BLaER1 (cell line): Measurements from ENCODE around the gene WWOX.

Experiments used
- H3K27ac ChIP-seq: shearing (Covaris generic); formaldehyde crosslinking; 2 replicates; pipeline ENCODE4 v1.8.1; 2022
- H3K27me3 ChIP-seq: shearing (Covaris generic); formaldehyde crosslinking; 2 replicates; pipeline ENCODE4 v1.8.1; 2022
- H3K36me3 ChIP-seq: shearing (Covaris generic); formaldehyde crosslinking; 2 replicates; pipeline ENCODE4 v1.8.1; 2022
- H3K4me1 ChIP-seq: shearing (Covaris generic); formaldehyde crosslinking; 2 replicates; pipeline ENCODE4 v1.8.1; 2022
- H3K4me2 ChIP-seq: shearing (Covaris generic); formaldehyde crosslinking; 2 replicates; pipeline ENCODE4 v1.8.1; 2022
- H3K4me3 ChIP-seq: shearing (Covaris generic); formaldehyde crosslinking; 2 replicates; pipeline ENCODE4 v1.8.1; 2022
- H3K9ac ChIP-seq: shearing (Covaris generic); formaldehyde crosslinking; 2 replicates; pipeline ENCODE4 v1.8.1; 2022
- H3K9me3 ChIP-seq: shearing (Covaris generic); formaldehyde crosslinking; 2 replicates; pipeline ENCODE4 v1.8.1; 2022
- H4K20me1 ChIP-seq: shearing (Covaris generic); formaldehyde crosslinking; 2 replicates; pipeline ENCODE4 v1.8.1; 2022
- Cebpa-rat ChIP-seq: shearing (Covaris generic); IDR thresholded peaks from 2 replicates; pipeline ENCODE4 v1.8.1; 2022

The WWOX gene

GRCh38 chr16:78216166-78216745 is 116.8 kb downstream of the WWOX start:
- H3K4me1 ChIP-seq: no peaks in the 10 kb centered on the region
- H3K27ac ChIP-seq: no peak overlapping the region
- TF ChIP-seq Cebpa-rat: no peak
- H3K36me3 ChIP-seq: no peaks in the 10 kb centered on the region
- H3K9ac ChIP-seq: no peak overlapping the region
- no peaks in the 10 kb centered on the region for H3K9me3 ChIP-seq
- no peaks in the 10 kb centered on the region for H4K20me1 ChIP-seq
- no peak overlapping the region for H3K4me2 ChIP-seq
- H3K4me3 ChIP-seq: no peak overlapping the region
- no peaks in the 10 kb centered on the region for H3K27me3 ChIP-seq

DNA sequence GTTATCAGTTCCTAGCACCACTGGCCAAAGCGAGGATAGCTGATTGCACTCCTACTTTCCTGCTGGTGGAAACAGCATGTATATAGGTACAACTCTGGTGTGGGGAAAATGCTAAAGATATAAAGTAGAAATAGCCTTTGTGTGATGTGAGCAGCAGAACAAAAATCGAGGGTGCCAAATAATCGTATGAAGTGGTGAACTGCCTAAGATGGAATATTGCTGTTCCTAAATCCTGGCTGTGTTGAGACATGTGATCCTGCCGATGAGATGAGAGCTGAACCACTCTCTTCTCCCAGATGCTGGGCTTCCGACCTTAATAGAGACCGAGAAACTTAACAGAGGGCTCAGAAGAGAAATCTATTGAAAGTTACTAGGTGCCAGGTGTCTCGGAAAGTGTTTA is 117.8 kb downstream of the WWOX start:
- Histone ChIP-seq H4K20me1 (no peaks in the 10 kb centered on the region), H3K27ac (no peak overlapping the region), H3K4me2 (no peak overlapping the region), H3K9ac (no peak overlapping the region), H3K9me3 (no peaks in the 10 kb centered on the region), H3K27me3 (no peaks in the 10 kb centered on the region), H3K4me3 (no peak overlapping the region), H3K36me3 (no peaks in the 10 kb centered on the region), H3K4me1 (no peaks in the 10 kb centered on the region)
- no peak for TF ChIP-seq Cebpa-rat

GRCh38 chr16:78218279-78218678 is 118.8 kb downstream of the WWOX start:
- no peaks in the 10 kb centered on the region for H3K36me3 ChIP-seq
- H3K27me3 ChIP-seq: no peaks in the 10 kb centered on the region
- no peak overlapping the region for H3K27ac ChIP-seq
- no peak overlapping the region for H3K4me3 ChIP-seq
- no peaks in the 10 kb centered on the region for H3K9me3 ChIP-seq
- no peaks in the 10 kb centered on the region for H4K20me1 ChIP-seq
- no peak overlapping the region for H3K9ac ChIP-seq
- H3K4me2 ChIP-seq: no peak overlapping the region
- H3K4me1 ChIP-seq: no peaks in the 10 kb centered on the region
- TF ChIP-seq Cebpa-rat: no peak

GRCh38 chr16:78218856-78219651 is 119.6 kb downstream of the WWOX start:
- Histone ChIP-seq H4K20me1 (no peaks in the 10 kb centered on the region), H3K4me2 (no peak overlapping the region), H3K27me3 (no peaks in the 10 kb centered on the region), H3K4me1 (no peaks in the 10 kb centered on the region), H3K9ac (no peak overlapping the region), H3K9me3 (no peaks in the 10 kb centered on the region), H3K27ac (no peak overlapping the region), H3K4me3 (no peak overlapping the region), H3K36me3 (no peaks in the 10 kb centered on the region)
- no peak for TF ChIP-seq Cebpa-rat

- no peaks in the 10 kb centered on the region for H3K4me1 ChIP-seq
- H3K36me3 ChIP-seq: no peaks in the 10 kb centered on the region
- no peaks in the 10 kb centered on the region for H3K27me3 ChIP-seq
- no peak overlapping the region for H3K9ac ChIP-seq
- H3K9me3 ChIP-seq: no peaks in the 10 kb centered on the region
- no peak overlapping the region for H3K4me2 ChIP-seq
- no peak overlapping the region for H3K27ac ChIP-seq
- no peak overlapping the region for H3K4me3 ChIP-seq
- no peaks in the 10 kb centered on the region for H4K20me1 ChIP-seq
- TF ChIP-seq Cebpa-rat: no peak
These were observed 121.1 kb downstream of the WWOX start for GRCh38 chr16:78220571-78220970.

- Histone ChIP-seq H3K4me2 (no peak overlapping the region), H4K20me1 (no peaks in the 10 kb centered on the region), H3K36me3 (no peaks in the 10 kb centered on the region), H3K4me1 (no peaks in the 10 kb centered on the region), H3K27ac (no peak overlapping the region), H3K9ac (no peak overlapping the region), H3K9me3 (no peaks in the 10 kb centered on the region), H3K27me3 (no peaks in the 10 kb centered on the region), H3K4me3 (no peak overlapping the region)
- no peak for TF ChIP-seq Cebpa-rat
These were observed 122.4 kb downstream of the WWOX start for GRCh38 chr16:78221892-78222291.

- no peak overlapping the region for H3K27ac ChIP-seq
- TF ChIP-seq Cebpa-rat: no peak
These were observed 124.9 kb downstream of the WWOX start for GRCh38 chr16:78224342-78224741.

GRCh38 chr16:78225919-78226318 is 126.5 kb downstream of the WWOX start:
- Histone ChIP-seq H3K4me3 (no peak overlapping the region), H4K20me1 (no peaks in the 10 kb centered on the region), H3K9ac (no peak overlapping the region), H3K4me2 (no peak overlapping the region), H3K27ac (no peak overlapping the region), H3K4me1 (peaks cover 5% of the 10 kb centered on the region; the same call in 1 of the 2 replicates), H3K36me3 (no peaks in the 10 kb centered on the region), H3K27me3 (no peaks in the 10 kb centered on the region), H3K9me3 (no peaks in the 10 kb centered on the region)
- TF ChIP-seq Cebpa-rat: no peak

More at GRCh38 chr16:78224342-78224741, 124.9 kb downstream of the WWOX start:
- no peaks in the 10 kb centered on the region for H3K27me3 ChIP-seq
- H3K9ac ChIP-seq: no peak overlapping the region
- peaks cover 5% of the 10 kb centered on the region; the same call in 1 of the 2 replicates for H3K4me1 ChIP-seq
- H3K4me3 ChIP-seq: no peak overlapping the region
- H3K9me3 ChIP-seq: no peaks in the 10 kb centered on the region
- no peak overlapping the region for H3K4me2 ChIP-seq
- no peaks in the 10 kb centered on the region for H4K20me1 ChIP-seq
- H3K36me3 ChIP-seq: no peaks in the 10 kb centered on the region

- no peak overlapping the region for H3K27ac ChIP-seq
- no peak overlapping the region for H3K4me2 ChIP-seq
- no peaks in the 10 kb centered on the region for H3K36me3 ChIP-seq
- H3K9me3 ChIP-seq: no peaks in the 10 kb centered on the region
- H3K27me3 ChIP-seq: no peaks in the 10 kb centered on the region
- no peak overlapping the region for H3K4me3 ChIP-seq
- no peaks in the 10 kb centered on the region for H4K20me1 ChIP-seq
- no peak for TF ChIP-seq Cebpa-rat
- H3K4me1 ChIP-seq: peaks cover 5% of the 10 kb centered on the region; the same call in 1 of the 2 replicates
- no peak overlapping the region for H3K9ac ChIP-seq
These were observed 128.4 kb downstream of the WWOX start for GRCh38 chr16:78227855-78228254.

DNA sequence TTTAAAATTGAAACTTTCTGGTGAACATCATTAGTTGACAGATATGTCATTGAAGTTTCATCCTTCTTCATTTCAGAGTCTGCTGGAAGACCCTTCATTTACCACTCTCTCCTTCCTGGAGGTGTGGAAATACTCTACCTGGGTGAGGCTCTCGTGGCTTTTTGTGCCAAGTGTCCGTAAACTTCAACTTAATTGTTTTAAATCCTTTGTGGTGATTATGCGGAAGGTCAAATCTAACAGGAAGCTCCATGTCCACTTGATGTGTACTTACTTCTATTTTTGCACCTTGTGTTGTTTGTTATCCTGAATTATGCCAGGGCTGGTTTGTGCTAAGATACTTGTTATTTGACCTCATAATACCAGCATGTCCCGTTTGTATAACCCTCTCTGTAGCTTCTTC is 129.2 kb downstream of the WWOX start:
- H4K20me1 ChIP-seq: no peaks in the 10 kb centered on the region
- no peak overlapping the region for H3K4me3 ChIP-seq
- no peak overlapping the region for H3K4me2 ChIP-seq
- H3K4me1 ChIP-seq: peaks cover 5% of the 10 kb centered on the region; the same call in 1 of the 2 replicates
- H3K9ac ChIP-seq: no peak overlapping the region
- no peak overlapping the region for H3K27ac ChIP-seq
- H3K36me3 ChIP-seq: no peaks in the 10 kb centered on the region
- no peaks in the 10 kb centered on the region for H3K9me3 ChIP-seq
- no peaks in the 10 kb centered on the region for H3K27me3 ChIP-seq
- no peak for TF ChIP-seq Cebpa-rat
